ENCODE measurements around the gene GRIA3.

- TF ChIP-seq POLR2A (IDR thresholded peaks at IDR 0.05) (no peak), CTCF (IDR thresholded peaks at IDR 0.05) (no peak), EP300 (IDR thresholded peaks at IDR 0.05) (no peak)
Measured at GRCh38 chrX:123267220-123267619, 83.1 kb downstream of the GRIA3 start.
